H1 (cell line): ENCODE data around the gene CEP104. TPM values are rescaled to one million over a fixed set of nuclear protein-coding genes. Genes with fewer than 3 reads are reported as not detected.

ENCODE experiments used
- CTCF ChIA-PET: fragments of 300-600 bp; sonication (Branson Sonifier 250); formaldehyde crosslinking; loops from one replicate; lab custom pipeline; 2021; ENCODE audit not compliant: partially characterized antibody; lab: Charles Lee
- POLR2A ChIA-PET: fragments of 300-600 bp; sonication (Branson Sonifier 250); formaldehyde crosslinking; loops from one replicate; lab custom pipeline; 2021; ENCODE audit warnings: inconsistent platforms; ENCODE audit not compliant: partially characterized antibody; lab: Charles Lee
- DNase-seq, 2 experiments: peaks; one replicate each; pipeline versions ENCODE4 v3.0.0 to v3.0.0-alpha.2; 2010 to 2022; ENCODE audit warnings: low spot score in 2 of 2, low read depth in 1 of 2, mixed read lengths in 1 of 2
- FAIRE-seq: peaks from 2 replicates; lab custom pipeline; 2011; peaks lifted over from hg19 to GRCh38; lab: Jason Lieb, UNC
- H2AFZ ChIP-seq: 2 replicates; pipeline ENCODE4 v1.8.1; 2012; ENCODE audit warnings: low read length, inconsistent platforms
- H2AK5ac ChIP-seq: 2 replicates; pipeline ENCODE4 v1.6.1; 2013; ENCODE audit warnings: low read depth, low read length
- H2BK120ac ChIP-seq: replicated peaks from 2 replicates; pipeline ENCODE3; 2013; ENCODE audit warnings: low read depth, low read length, inconsistent platforms
- H2BK12ac ChIP-seq: 2 replicates; pipeline ENCODE4 v1.6.1; 2013; ENCODE audit warnings: low read depth, low read length
- H2BK15ac ChIP-seq: 2 replicates; pipeline ENCODE4 v1.6.1; 2013; ENCODE audit warnings: low read length
- H2BK20ac ChIP-seq: 2 replicates; pipeline ENCODE4 v1.6.1; 2013; ENCODE audit warnings: low read length
- H2BK5ac ChIP-seq: 2 replicates; pipeline ENCODE4 v1.6.1; 2013; ENCODE audit warnings: low read depth, low read length
- H3K14ac ChIP-seq: 2 replicates; pipeline ENCODE4 v1.6.1; 2013; ENCODE audit warnings: inconsistent platforms; ENCODE audit not compliant: insufficient read length
- H3K18ac ChIP-seq: 2 replicates; pipeline ENCODE4 v1.6.1; 2013; ENCODE audit warnings: low read length; ENCODE audit errors: extremely low read depth
- H3K23ac ChIP-seq: 2 replicates; pipeline ENCODE4 v1.6.1; 2013; ENCODE audit warnings: inconsistent platforms; ENCODE audit not compliant: insufficient read length
- H3K23me2 ChIP-seq: 2 replicates; pipeline ENCODE4 v1.6.1; 2013; ENCODE audit warnings: low read depth, low read length
- H3K27ac ChIP-seq: 2 replicates; pipeline ENCODE4 v1.6.1; 2011; ENCODE audit warnings: low read depth, low read length, inconsistent platforms
- H3K27me3 ChIP-seq, 4 experiments: replicated peaks in 1 of 4; 1 replicate in 1 of 4; 2 replicates in 3 of 4; pipeline versions ENCODE4 v1.6.1 to v1.8.1; 2011 to 2013; ENCODE audit warnings: low read length in 3 of 4, mild to moderate bottlenecking in 3 of 4, inconsistent platforms in 2 of 4, mixed read lengths in 2 of 4, moderate library complexity in 1 of 4; ENCODE audit not compliant: control insufficient read depth in 3 of 4, insufficient read depth in 3 of 4; ENCODE audit errors: extremely low read depth in 1 of 4
- H3K36me3 ChIP-seq, 4 experiments: 2 replicates each; pipeline versions ENCODE4 v1.6.1 to v1.8.1; 2011 to 2013; ENCODE audit warnings: mild to moderate bottlenecking in 4 of 4, low read length in 3 of 4, moderate library complexity in 2 of 4, control low read depth in 1 of 4, inconsistent platforms in 1 of 4; ENCODE audit not compliant: insufficient read depth in 4 of 4, control insufficient read depth in 2 of 4
- H3K4ac ChIP-seq: replicated peaks from 2 replicates; pipeline ENCODE3; 2013; ENCODE audit warnings: low read length, low read depth, mixed read lengths, inconsistent platforms; ENCODE audit not compliant: insufficient read length
- H3K4me1 ChIP-seq, 4 experiments: replicated peaks in 1 of 4; 1 replicate in 1 of 4; 2 replicates in 3 of 4; pipeline versions ENCODE4 v1.6.1 to v1.8.1; 2011 to 2013; ENCODE audit warnings: low read length in 3 of 4, inconsistent platforms in 2 of 4, mixed read lengths in 1 of 4; ENCODE audit not compliant: insufficient read depth in 4 of 4, control insufficient read depth in 3 of 4
- H3K4me2 ChIP-seq, 2 experiments: 2 replicates each; pipeline versions ENCODE4 v1.6.1 to v1.8.1; 2011 to 2013; ENCODE audit warnings: low read depth in 2 of 2, low read length in 2 of 2, control low read depth in 1 of 2, inconsistent platforms in 1 of 2, mild to moderate bottlenecking in 1 of 2; ENCODE audit not compliant: insufficient read depth in 1 of 2
- H3K4me3 ChIP-seq, 4 experiments: fragments of 200-600, 300-600 bp in 1 of 4; sonication (generic), shearing (Covaris generic), sonication (Bioruptor Twin) in 1 of 4; 2 replicates each; pipeline versions ENCODE4 v1.5.1 to v1.8.1; 2011 to 2016; ENCODE audit warnings: low read length in 4 of 4, low read depth in 3 of 4, control low read depth in 2 of 4, inconsistent platforms in 2 of 4, mild to moderate bottlenecking in 2 of 4, mixed read lengths in 1 of 4, moderate library complexity in 1 of 4; ENCODE audit not compliant: insufficient read depth in 2 of 4; ENCODE audit errors: extremely low read depth in 1 of 4
- H3K56ac ChIP-seq: replicated peaks from 2 replicates; pipeline ENCODE3; 2013; ENCODE audit warnings: low read depth, mild to moderate bottlenecking, mixed read lengths, low read length, inconsistent platforms; ENCODE audit not compliant: insufficient read length
- H3K79me1 ChIP-seq: 2 replicates; pipeline ENCODE4 v1.6.1; 2013; ENCODE audit warnings: low read depth, low read length, control low read depth
- H3K79me2 ChIP-seq, 2 experiments: 2 replicates each; pipeline versions ENCODE4 v1.6.1 to v1.8.1; 2012 to 2013; ENCODE audit warnings: low read length in 2 of 2, mild to moderate bottlenecking in 2 of 2, inconsistent platforms in 1 of 2; ENCODE audit not compliant: insufficient read depth in 2 of 2, control insufficient read depth in 1 of 2
- H3K9ac ChIP-seq, 4 experiments: replicated peaks in 1 of 4; 1 replicate in 1 of 4; 2 replicates in 3 of 4; pipeline versions ENCODE4 v1.6.1 to v1.8.1; 2011 to 2013; ENCODE audit warnings: low read depth in 3 of 4, low read length in 3 of 4, control low read depth in 2 of 4, mild to moderate bottlenecking in 2 of 4, moderate library complexity in 2 of 4, inconsistent platforms in 1 of 4; ENCODE audit errors: extremely low read depth in 1 of 4
- H3K9me3 ChIP-seq, 2 experiments: 2 replicates each; pipeline versions ENCODE4 v1.6.1 to v1.8.1; 2012 to 2013; ENCODE audit warnings: mild to moderate bottlenecking in 2 of 2, moderate library complexity in 2 of 2, control low read depth in 1 of 2, inconsistent platforms in 1 of 2, low read depth in 1 of 2, low read length in 1 of 2, mixed read lengths in 1 of 2; ENCODE audit not compliant: insufficient read depth in 2 of 2
- H4K20me1 ChIP-seq, 2 experiments: replicated peaks in 1 of 2; 2 replicates each; pipeline versions ENCODE3 to v1.8.1; 2011 to 2013; ENCODE audit warnings: inconsistent platforms in 2 of 2, low read length in 2 of 2, mild to moderate bottlenecking in 1 of 2; ENCODE audit not compliant: insufficient read depth in 2 of 2, control insufficient read depth in 1 of 2
- H4K5ac ChIP-seq: 2 replicates; pipeline ENCODE4 v1.6.1; 2013; ENCODE audit warnings: low read length, low read depth, mixed read lengths, inconsistent platforms; ENCODE audit not compliant: insufficient read length
- H4K8ac ChIP-seq: 2 replicates; pipeline ENCODE4 v1.8.0; 2013; ENCODE audit warnings: mild to moderate bottlenecking, moderate library complexity, low read length, inconsistent platforms; ENCODE audit not compliant: insufficient read depth; ENCODE audit errors: extremely low read depth
- H4K91ac ChIP-seq: replicated peaks from 2 replicates; pipeline ENCODE3; 2013; ENCODE audit warnings: low read length, mixed read lengths, inconsistent platforms; ENCODE audit not compliant: insufficient read length
- ASH2L ChIP-seq: fragments of 200-600, 300-600 bp; sonication (generic); IDR thresholded peaks from one replicate; pipeline ENCODE4 v1.7.1; 2017; ENCODE audit warnings: low read length
- BRCA1 ChIP-seq: IDR thresholded peaks from 2 replicates; pipeline ENCODE4 v1.6.1; 2012; ENCODE audit warnings: low read depth, low read length, improper control_type of control experiment
- CTCF ChIP-seq, 3 experiments: IDR thresholded peaks; 1 replicate in 2 of 3; 2 replicates in 1 of 3; pipeline versions ENCODE4 v1.5.1 to v1.6.1; 2011; ENCODE audit warnings: low read length in 3 of 3, mild to moderate bottlenecking in 3 of 3, inconsistent platforms in 2 of 3, low read depth in 1 of 3, moderate library complexity in 1 of 3; ENCODE audit not compliant: insufficient read depth in 1 of 3; ENCODE audit errors: control extremely low read depth in 1 of 3
- GTF2F1 ChIP-seq: IDR thresholded peaks from 2 replicates; pipeline ENCODE4 v1.6.1; 2012; ENCODE audit warnings: low read depth, low read length, improper control_type of control experiment, borderline replicate concordance
- POU5F1 ChIP-seq: IDR thresholded peaks from 2 replicates; pipeline ENCODE4 v1.6.1; 2011; ENCODE audit warnings: low read depth, mild to moderate bottlenecking, low read length, moderate library complexity
- RNF2 ChIP-seq: fragments of 200-900, 300-1000 bp; sonication (generic); IDR thresholded peaks from 2 replicates; pipeline ENCODE4 v1.7.1; 2016; ENCODE audit warnings: borderline replicate concordance, low read depth, mild to moderate bottlenecking, antibody characterized with exemption, low read length; ENCODE audit not compliant: poor library complexity, severe bottlenecking; ENCODE audit errors: missing control alignments
- SIX5 ChIP-seq: IDR thresholded peaks from 2 replicates; pipeline ENCODE4 v1.6.1; 2011; ENCODE audit warnings: mild to moderate bottlenecking, low read depth, low read length
- SUZ12 ChIP-seq: fragments of 200-600 bp; sonication (generic); IDR thresholded peaks from 2 replicates; pipeline ENCODE4 v1.6.1; 2012; ENCODE audit warnings: mild to moderate bottlenecking, inconsistent platforms, low read length, moderate library complexity, mixed read lengths
- TAF1 ChIP-seq: IDR thresholded peaks from 2 replicates; pipeline ENCODE4 v1.6.1; 2011; ENCODE audit warnings: mild to moderate bottlenecking, low read depth, low read length
- WGBS, 2 experiments: shearing (Covaris generic) in 1 of 2; methylation state at CpG; one replicate each; pipeline versions ENCODE4 v1.1.6 to v1.1.7; 2013 to 2015; ENCODE audit warnings: low lambda C conversion rate in 2 of 2, mixed read lengths in 2 of 2, inconsistent platforms in 1 of 2, low coverage in 1 of 2, missing lambda C conversion rate in 1 of 2; ENCODE audit not compliant: insufficient replicate concordance in 2 of 2, insufficient coverage in 1 of 2, insufficient read length in 1 of 2; ENCODE audit errors: extremely low coverage in 1 of 2, missing lambda C conversion rate in 1 of 2; 5-methylcytosine and 5-hydroxymethylcytosine counted together
- polyA plus RNA-seq, 7 experiments: library from polyadenylated mRNA; depleted of rRNA in 3 of 7; stranded (reverse) in 5 of 7; unstranded in 2 of 7; fragments of >200 nt in 5 of 7; fragments of 200-250 nt in 2 of 7; gene quantifications; 1 replicate in 5 of 7; 2 replicates in 1 of 7; 4 replicates in 1 of 7; pipeline versions ENCODE4 v1.2.1 to v1.2.3, GENCODE V29; 2011 to 2013; ENCODE audit warnings: missing spikeins in 2 of 7, mixed read lengths in 2 of 7
- total RNA-seq: library from RNA; stranded (reverse); fragmentation: NEBNext Ultra II Directional; extraction: Animal tissue kit (Norgen Biotek cat#: 25700); gene quantifications from 2 replicates; pipeline ENCODE4 v1.2.1, GENCODE V29; 2021

CEP104 gene
- total and polyA plus RNA-seq, 2 of the 8 experiments (the other 6 are each of a cell fraction or from before 2014, with no cell fraction given) = 8.0 to 43.9 TPM

- DNase-seq = no peak
- Histone ChIP-seq H3K27me3 (peaks cover 0 to 2% (median 0%) of the 10 kb centered on the region in 4 experiments; a peak in 1 of 7 replicates), H4K20me1 (no peaks in the 10 kb centered on the region), H3K18ac (no peak overlapping the region), H3K27ac (no peak overlapping the region), H2BK120ac (no peak overlapping the region), H3K9me3 (peaks cover 0 to 7% of the 10 kb centered on the region in 2 experiments; a peak in 1 of 4 replicates), H2BK12ac (no peak overlapping the region), H3K36me3 (no peaks in the 10 kb centered on the region), H3K79me1 (no peaks in the 10 kb centered on the region), H3K4me1 (peaks cover 0 to 6% (median 1%) of the 10 kb centered on the region in 4 experiments; a peak in 4 of 7 replicates), H3K4ac (no peak overlapping the region), H3K4me2 (no peak overlapping the region), H3K9ac (no peak overlapping the region), H2AK5ac (no peak overlapping the region), H3K23me2 (peaks cover 5% of the 10 kb centered on the region; the same call in 1 of the 2 replicates), H2BK20ac (no peak overlapping the region), H3K14ac (no peak overlapping the region), H3K4me3 (no peak overlapping the region), H4K8ac (no peak overlapping the region), H2BK15ac (no peak overlapping the region), H4K91ac (no peak overlapping the region), H2BK5ac (no peak overlapping the region), H3K56ac (no peak overlapping the region), H3K79me2 (no peaks in the 10 kb centered on the region), H3K23ac (no peak overlapping the region), H4K5ac (no peak overlapping the region), H2AFZ (no peak overlapping the region)
- POLR2A ChIA-PET = interaction anchor here (1.1 to 2.3 kb wide), 4 partner anchors 9 to 32 kb away, joined by 3 to 5 read pairs (median 4); no protein-coding TSS in a partner anchor
- no peak for FAIRE-seq
- 90% methylated on average over 17 of the region's 17 CpGs; no CpG with 5 or more reads in 1 of the 2 experiments for WGBS, 2 experiments
- CTCF ChIA-PET = interaction anchor here (0.9 to 1.4 kb wide), 5 partner anchors 8 to 91 kb away, joined by 3 to 4 read pairs (median 3); no protein-coding TSS in a partner anchor
- no peak for TF ChIP-seq CTCF (IDR thresholded peaks at IDR 0.05; ENCODE audit: control extremely low read depth in 1 of 3, insufficient read depth in 1 of 3, low read depth in 1 of 3, low read length in 3 of 3)
- TF ChIP-seq POU5F1 = no peak
- no peak for TF ChIP-seq SIX5
- no peak for TF ChIP-seq RNF2
- TF ChIP-seq TAF1 = no peak
- TF ChIP-seq SUZ12 = no peak
- no peak for TF ChIP-seq BRCA1
- no peak for TF ChIP-seq GTF2F1
- TF ChIP-seq ASH2L = no peak
Observed at GRCh38 chr1:3767328-3767925, 89.6 kb downstream of the CEP104 start.
